GM19452 (cell line): Measurements from ENCODE around the gene COL5A2.

Experiments
- ATAC-seq: cut with Tn5 transposase; IDR thresholded peaks from one replicate; pipeline ENCODE4 v1.9.1; 2021; ENCODE audit not compliant: unreplicated experiment

COL5A2 gene

GRCh38 chr2:189147989-189148388 is 31.6 kb downstream of the COL5A2 start:
- no peak for ATAC-seq

GRCh38 chr2:189147361-189147760 is 32.2 kb downstream of the COL5A2 start:
- ATAC-seq: no peak

GRCh38 chr2:189146553-189146952 is 33.0 kb downstream of the COL5A2 start:
- no peak for ATAC-seq

- ATAC-seq: no peak
These were observed 34.8 kb downstream of the COL5A2 start for GRCh38 chr2:189144700-189145211.

- no peak for ATAC-seq
These were observed 35.6 kb downstream of the COL5A2 start for GRCh38 chr2:189143925-189144324.

GRCh38 chr2:189142893-189143759 is 36.4 kb downstream of the COL5A2 start:
- peak; percentile 97 for ATAC-seq

GRCh38 chr2:189138800-189139199 is 40.8 kb downstream of the COL5A2 start:
- ATAC-seq: no peak

GRCh38 chr2:189137519-189137918 is 42.0 kb downstream of the COL5A2 start:
- ATAC-seq: no peak

GRCh38 chr2:189134485-189134884 is 45.1 kb downstream of the COL5A2 start:
- ATAC-seq: no peak

- ATAC-seq: no peak
These were observed 47.6 kb downstream of the COL5A2 start for GRCh38 chr2:189131991-189132390.

GRCh38 chr2:189129971-189130370 is 49.6 kb downstream of the COL5A2 start:
- no peak for ATAC-seq

- ATAC-seq: no peak
These were observed 50.6 kb downstream of the COL5A2 start for GRCh38 chr2:189128970-189129369.

- ATAC-seq: no peak
These were observed 51.8 kb downstream of the COL5A2 start for GRCh38 chr2:189127756-189128155.

- ATAC-seq: no peak
These were observed 54.4 kb downstream of the COL5A2 start for GRCh38 chr2:189125195-189125594.

- ATAC-seq: no peak
These were observed 55.4 kb downstream of the COL5A2 start for GRCh38 chr2:189124175-189124574.

GRCh38 chr2:189118386-189118785 is 61.2 kb downstream of the COL5A2 start:
- no peak for ATAC-seq

- no peak for ATAC-seq
These were observed 62.6 kb downstream of the COL5A2 start for GRCh38 chr2:189116979-189117378.

- ATAC-seq: no peak
These were observed 63.5 kb downstream of the COL5A2 start for GRCh38 chr2:189116087-189116486.

GRCh38 chr2:189115126-189115525 is 64.4 kb downstream of the COL5A2 start:
- no peak for ATAC-seq

GRCh38 chr2:189113963-189114362 is 65.6 kb downstream of the COL5A2 start:
- ATAC-seq: no peak

- no peak for ATAC-seq
These were observed 68.4 kb downstream of the COL5A2 start for GRCh38 chr2:189111063-189111715.

- peak; percentile 94 for ATAC-seq
These were observed 69.6 kb downstream of the COL5A2 start for GRCh38 chr2:189109921-189110397.
